Esophagus muscularis mucosa (tissue), 3 donors: ENCODE data around the gene SLC35F3.

Source experiments
- POLR2A ChIP-seq: fragments of 450-650 bp; IDR thresholded peaks from one replicate; pipeline ENCODE4 v1.6.1; 2017; ENCODE audit warnings: antibody characterized with exemption, moderate library complexity, mild to moderate bottlenecking, low read depth
- TF ChIP-seq, protein P1 (sequence below), 3 experiments: fragments of 200-600 bp in 2 of 3; fragments of 450-650 bp in 1 of 3; sonication (generic) in 2 of 3; IDR thresholded peaks; one replicate each; pipeline ENCODE4 v1.5.1; 2017 to 2019; ENCODE audit warnings: antibody characterized with exemption in 3 of 3, mild to moderate bottlenecking in 2 of 3, moderate library complexity in 1 of 3

DNA sequence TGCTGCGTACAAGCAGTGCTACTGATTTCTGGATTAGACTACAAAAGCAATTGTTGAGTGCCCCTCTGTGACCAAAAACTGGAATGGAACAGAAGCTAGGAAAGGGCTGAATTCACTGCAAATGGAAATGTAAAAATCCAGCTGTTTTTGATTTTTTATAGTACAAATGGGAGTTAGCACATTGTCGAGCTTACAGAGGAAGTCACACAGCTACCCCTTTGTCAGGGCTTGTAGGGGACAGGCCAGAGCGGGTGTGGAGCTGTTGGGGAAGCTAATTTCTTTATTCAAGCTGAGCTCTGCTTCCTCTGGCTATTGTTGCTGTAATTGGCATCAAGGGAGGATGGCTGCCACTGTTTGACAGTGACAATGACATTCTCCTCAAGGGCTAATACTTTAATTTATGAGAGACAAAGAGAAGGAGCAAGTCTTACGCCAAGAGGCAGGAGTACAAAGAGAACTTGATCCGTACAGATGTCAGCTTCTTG is 96.1 kb downstream of the SLC35F3 start:
- TF ChIP-seq, protein P1, sequence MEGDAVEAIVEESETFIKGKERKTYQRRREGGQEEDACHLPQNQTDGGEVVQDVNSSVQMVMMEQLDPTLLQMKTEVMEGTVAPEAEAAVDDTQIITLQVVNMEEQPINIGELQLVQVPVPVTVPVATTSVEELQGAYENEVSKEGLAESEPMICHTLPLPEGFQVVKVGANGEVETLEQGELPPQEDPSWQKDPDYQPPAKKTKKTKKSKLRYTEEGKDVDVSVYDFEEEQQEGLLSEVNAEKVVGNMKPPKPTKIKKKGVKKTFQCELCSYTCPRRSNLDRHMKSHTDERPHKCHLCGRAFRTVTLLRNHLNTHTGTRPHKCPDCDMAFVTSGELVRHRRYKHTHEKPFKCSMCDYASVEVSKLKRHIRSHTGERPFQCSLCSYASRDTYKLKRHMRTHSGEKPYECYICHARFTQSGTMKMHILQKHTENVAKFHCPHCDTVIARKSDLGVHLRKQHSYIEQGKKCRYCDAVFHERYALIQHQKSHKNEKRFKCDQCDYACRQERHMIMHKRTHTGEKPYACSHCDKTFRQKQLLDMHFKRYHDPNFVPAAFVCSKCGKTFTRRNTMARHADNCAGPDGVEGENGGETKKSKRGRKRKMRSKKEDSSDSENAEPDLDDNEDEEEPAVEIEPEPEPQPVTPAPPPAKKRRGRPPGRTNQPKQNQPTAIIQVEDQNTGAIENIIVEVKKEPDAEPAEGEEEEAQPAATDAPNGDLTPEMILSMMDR (IDR thresholded peaks at IDR 0.05): no peak
- no peak for TF ChIP-seq POLR2A
